Myocyte (in vitro differentiated cells): ENCODE results near the gene CEBPE. TPM values are rescaled to one million over a fixed set of nuclear protein-coding genes. Genes with fewer than 3 reads are reported as not detected.
"Not testable (repeated sequence)": the region's sequence is repeated elsewhere in the genome, so short reads cannot be mapped to it uniquely, and the experiment has no call there.

Source experiments
- DNase-seq: peaks from one replicate; pipeline ENCODE4 v3.0.0-alpha.2; 2012; ENCODE audit warnings: low read depth
- total RNA-seq: library from RNA; depleted of rRNA; stranded (reverse); fragments of >200 nt; gene quantifications from 2 replicates; pipeline ENCODE4 v1.2.3, GENCODE V29; 2014

Gene CEBPE
- total RNA-seq, 1 donor from 2014 or later = not detected

DNA sequence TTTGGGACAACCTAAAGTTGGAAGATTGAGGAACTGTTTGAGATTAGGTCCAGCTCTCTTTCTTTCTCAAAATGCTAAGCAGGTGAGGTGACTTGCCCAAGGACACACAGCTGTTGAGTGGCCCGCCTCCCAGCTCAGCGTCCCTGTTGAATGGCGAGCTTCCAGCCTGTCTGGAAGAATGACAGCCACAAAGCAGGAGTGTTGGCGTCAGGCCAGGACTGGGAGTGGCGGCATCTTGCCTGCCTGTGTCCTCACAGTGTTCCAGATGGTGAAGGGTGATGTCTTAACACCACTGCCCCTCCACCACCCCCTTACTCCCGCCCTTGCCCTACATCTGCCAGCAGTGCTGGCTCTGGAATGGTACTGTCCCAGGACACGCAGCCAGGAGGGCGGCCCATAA is 4.4 kb upstream of the CEBPE start:
- peak; percentile 61 for DNase-seq

DNA sequence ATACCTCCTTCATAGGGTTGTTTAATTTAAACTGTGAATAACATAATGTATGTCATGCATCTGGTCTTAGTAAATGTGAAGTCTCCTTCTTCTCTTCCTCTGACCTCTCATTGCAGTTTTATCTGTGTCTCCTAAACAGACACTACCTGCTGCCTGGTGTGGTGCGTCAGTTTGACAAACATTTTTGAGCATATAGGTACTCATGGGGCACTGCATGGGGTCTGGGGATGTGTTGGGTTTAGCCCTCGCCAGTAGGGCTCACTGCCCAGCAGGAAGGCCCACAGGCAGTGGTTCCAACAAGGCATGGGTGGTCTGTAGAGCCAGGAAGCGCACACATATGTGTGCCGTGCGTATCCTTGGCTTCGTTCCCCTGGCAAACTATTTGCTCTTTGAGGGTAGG is 3.0 kb upstream of the CEBPE start:
- DNase-seq = no peak

DNA sequence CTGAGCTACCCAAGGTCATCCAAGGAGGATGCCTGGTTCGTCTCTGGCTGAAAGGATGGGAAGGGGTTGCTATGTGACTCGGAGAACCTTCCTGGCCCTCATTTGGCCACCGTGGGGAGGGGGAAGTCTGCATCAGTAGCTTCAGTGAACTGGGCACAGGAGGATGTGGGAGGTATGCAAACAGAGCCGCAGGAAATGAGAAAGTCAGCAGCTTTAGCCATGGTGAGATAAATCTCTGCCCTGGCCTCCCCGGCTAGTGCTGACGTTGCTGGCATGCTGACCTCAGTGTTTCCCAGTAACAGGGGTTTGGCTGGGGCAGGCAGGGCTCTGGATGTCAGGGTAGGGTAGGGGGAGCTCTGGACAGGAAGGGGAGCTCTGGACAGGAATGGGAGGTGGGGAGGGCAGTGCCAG is 2.3 kb upstream of the CEBPE start:
- no peak for DNase-seq

DNA sequence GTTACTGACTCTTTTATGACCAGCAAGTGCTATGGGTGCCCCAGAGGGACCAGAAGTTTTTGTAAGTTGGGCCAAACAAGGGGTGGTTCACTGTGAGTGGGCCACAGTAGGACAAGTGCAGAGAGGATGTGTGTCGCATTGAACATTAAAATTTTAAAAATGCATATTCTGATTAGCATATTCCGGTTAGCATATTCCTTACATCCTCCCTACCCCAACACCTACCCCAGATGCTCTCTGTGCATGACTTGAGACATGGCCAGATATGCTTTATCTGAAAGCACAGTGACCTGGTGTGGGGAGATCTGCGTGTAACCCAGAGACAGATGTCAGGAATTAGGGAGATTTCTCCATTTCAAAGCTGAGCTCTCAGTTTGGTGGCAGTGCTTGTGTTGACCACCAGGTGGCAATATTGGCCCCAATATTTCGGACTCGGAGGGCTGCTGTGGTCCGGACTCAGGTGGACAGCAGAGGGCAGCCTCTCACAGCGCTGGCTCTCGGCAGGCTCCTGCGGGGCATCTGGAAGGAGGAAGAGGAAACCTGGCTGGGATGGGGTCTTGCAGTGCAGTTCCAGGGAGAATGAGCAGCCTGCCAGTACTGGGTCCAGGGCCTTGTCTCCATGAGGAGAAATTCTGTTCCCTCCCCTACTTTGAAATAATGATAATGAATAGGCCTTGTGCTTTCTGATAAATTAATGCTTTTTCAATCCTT is 1.6 kb upstream of the CEBPE start:
- DNase-seq = peak; percentile 87

DNA sequence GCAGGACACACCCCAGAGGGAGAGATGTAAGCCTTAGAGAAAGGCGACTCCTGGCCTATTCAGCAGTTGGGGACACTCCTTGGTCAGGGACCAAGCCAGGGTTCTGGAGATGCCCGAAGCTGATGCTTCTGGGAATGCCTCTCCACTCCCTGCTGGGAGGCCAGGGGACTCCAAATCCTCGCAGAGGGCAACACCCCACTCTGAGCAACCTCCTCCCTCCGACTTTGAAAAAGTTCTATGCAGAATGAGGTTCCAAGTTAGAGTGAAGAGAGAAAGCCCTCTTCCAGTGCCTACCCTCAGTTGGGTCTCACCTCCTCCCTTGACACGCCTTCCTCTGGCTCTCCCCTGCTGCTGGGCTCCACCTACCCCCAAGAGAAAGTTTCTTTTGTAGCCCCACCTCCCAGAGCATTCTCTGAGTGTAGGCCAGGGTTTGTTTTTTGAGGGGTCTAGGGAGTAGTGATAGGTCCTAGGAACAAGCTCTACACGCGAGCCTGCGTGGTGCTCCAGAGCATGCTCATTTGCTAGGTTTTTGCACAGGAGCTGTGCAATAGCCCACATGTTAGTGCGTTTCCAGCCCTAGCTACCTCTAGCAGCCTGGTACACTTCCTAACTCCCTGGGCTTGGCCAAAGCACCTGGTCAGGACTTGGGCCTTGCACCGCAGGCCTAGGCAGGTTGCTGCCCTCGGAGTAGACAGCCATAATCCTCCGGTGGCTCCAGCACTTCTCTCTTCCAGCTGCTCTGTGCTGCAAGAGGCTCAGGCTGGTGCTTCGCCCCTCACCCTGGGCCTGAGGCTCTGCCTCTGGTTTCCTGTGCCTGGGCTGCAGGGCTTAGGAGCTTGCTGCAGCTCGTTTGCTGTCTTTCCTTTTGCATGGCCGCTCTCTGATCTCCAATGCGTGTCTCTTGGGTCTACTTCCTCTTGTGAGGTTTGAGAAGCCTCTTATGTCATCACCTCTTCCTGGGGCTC is 590 bp upstream of the CEBPE start:
- no peak for DNase-seq

DNA sequence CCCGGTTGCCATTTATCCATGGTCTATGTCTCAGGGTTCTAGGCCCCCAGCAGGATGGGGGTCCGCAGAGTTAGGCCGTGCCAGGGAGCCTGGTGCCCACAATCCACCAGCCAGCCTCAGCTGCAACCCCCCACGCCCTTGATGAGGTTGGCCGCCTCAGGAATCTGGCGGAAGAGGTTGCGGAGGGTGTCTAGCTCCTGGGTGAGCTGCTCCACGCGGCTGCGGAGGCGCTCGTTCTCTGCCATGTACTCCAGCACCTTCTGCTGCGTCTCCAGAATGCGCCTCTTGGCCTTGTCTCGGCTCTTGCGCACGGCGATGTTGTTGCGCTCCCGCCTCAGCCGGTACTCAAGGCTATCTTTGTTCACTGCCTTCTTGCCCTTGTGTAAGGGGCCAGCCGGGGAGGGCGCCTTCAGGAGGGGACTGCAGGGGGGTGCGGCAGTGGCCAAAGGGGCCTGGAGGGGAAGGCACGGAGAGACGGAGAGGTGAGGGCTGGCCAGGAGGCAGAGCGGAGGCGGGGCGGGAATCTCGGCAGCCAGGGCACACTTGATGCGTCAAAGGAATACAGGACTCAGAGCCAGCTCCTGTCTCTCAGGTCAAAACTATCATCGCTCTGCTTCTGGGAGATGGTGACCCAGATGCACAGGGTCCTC is 1.6 kb downstream of the CEBPE start:
- no peak for DNase-seq

DNA sequence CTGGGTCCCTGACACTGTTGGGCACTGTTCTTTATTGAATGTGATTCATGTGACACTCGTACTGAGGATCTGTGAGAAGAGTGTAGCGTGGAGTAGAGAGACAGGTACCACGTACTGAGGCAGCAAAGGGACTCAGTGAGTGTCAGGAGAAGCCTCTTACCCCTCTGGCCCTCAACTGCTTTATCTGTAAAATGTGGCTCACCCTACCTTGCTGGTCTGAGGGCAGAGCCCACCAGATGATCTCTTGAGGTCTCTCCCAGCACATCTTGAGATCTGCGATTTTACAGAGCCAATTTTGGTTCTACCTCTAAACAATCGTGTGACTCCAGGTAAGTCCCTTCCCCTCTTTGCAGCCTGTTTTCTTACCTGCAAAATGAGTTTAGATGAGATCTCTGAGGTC is 3.1 kb downstream of the CEBPE start:
- no peak for DNase-seq

DNA sequence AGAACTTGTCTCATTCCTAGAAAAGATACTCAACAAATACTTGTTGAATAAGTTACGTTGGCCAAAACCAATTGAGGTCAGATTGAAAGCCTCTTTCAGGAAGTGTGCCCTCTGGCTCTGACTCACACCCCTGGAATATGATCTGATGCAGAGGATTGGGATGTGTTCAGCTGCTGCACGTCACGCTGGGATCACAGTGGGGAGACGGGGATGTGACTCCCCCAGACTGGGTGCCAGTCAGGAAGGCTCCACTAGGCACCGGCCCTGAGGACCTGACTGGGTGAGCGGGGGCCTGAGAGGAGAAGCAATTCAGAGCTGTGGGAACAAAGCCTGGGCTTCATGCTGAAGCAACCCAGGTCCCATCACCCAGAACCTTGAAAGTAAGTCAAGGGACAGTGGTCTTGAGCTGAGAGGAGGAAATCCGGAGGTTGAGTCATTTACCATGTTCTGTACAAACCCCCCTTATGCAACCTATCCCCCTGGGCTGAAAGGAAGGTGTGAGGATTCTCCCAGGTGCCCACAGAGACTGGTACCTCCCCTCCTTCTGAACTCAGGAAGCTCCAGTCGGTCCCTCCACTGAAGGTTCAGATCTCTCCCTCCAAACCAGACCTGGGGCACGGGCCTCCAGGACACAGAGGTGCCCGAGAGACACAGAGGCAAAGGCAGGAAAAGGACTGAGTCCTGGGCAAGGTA is 3.9 kb downstream of the CEBPE start:
- peak; percentile 94 for DNase-seq

DNA sequence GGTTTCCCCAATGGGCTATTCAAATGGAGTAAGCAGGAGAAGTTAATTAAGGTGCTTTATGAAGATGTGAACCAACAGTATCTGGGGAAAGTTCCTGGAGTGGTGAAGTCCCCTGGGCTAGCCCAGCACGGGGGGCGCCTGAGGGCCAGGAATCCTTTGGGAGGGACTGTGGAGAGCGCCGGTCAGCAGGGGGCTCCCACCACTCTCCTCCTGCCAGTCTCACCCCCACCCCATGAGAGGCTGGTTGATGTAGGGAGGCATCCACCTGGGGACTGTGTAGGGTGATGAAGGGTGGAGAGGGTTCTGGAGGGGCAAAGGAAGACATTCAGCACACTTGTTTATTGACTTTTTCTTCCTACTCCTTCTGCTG is 4.4 kb downstream of the CEBPE start:
- no peak for DNase-seq

DNA sequence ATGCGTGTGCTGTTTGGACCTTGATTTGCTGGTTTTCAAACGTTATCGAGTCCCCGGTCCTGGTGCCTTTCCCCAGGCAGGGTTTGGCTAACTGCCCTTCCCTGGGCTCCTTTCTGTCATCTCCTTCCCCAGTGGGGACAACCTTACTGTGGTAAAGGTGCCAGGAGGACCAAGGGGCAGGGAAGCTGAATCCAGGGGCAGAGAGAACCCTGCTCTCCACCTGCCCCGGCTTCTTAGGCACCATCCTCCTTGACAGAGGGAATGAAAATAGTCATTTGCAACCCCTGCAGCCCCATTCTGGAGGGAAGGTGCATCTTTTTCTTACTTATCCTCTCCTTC is 5.0 kb downstream of the CEBPE start:
- no peak for DNase-seq

DNA sequence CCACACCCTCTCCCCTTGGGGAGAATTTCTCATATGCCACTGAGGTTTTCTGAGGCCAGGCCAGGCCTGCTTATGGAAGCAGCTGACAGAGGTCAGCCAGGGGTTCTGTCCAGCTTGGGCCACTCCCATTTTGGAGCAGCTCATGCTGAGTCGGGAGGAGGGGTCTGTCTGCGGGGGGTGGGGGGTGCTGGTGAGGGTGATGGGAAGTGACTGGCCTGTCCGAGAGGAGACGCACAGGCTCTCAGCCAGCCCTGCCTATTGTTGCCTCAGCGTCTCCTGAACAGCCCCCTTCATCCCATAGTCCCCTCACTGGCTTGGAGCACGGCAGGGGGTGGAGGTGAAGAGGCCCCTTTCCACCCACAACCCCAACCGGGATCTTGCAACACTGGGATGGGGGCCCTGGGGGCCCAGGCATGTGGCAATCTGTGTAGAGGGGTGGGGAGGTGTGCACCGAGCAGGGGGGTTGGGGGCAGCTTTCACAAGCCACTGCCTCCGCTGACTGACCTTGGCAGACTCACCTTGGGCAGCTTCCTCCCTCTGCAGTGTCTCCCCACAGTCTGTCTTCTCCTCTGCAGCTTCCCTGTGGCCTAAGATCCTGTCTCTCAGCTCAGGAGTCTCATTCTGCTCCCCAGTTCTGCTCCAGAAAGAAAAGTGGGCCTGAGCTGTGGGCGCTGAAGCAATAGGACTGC is 5.5 kb downstream of the CEBPE start:
- peak; percentile 60 for DNase-seq

DNA sequence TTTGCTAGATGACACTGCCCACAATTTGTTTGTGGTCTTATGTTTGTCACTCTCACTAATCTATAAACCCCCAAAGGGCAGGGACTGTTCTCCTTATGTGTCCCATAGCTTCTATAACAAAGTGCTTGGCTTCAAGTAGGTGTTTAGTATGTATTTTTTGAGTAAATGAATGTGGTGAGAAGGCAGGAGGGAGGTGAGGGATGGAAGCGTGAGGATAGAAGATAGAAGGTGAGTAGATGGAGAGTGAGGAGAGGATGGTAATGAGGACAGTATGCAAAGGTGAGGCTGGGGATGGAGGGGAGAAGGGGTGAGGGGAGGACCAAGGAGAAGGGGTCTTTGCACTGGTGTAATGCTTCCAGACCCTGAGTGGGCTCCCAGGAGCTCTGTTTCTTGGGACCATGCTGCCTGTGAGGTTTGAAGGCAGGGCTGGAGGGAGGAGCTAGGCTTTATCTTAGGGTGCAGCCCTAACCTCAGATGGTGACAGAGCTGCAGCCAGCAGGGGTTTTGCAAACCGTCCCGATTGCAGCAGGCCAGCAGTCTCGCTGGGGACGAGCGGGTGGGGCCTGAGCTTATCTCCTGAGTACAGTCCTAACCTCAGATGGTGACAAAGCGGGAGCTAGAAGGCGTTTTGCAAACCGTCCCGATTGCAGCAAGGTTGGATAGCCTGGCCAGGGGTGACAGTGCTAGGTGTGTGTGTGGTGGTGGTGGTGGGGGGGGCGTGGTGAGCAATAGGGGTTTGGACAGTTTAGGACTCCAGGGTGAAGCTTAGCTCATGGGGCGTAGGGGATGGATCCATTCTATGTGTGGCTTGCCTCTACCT is 6.5 kb downstream of the CEBPE start:
- no peak for DNase-seq

DNA sequence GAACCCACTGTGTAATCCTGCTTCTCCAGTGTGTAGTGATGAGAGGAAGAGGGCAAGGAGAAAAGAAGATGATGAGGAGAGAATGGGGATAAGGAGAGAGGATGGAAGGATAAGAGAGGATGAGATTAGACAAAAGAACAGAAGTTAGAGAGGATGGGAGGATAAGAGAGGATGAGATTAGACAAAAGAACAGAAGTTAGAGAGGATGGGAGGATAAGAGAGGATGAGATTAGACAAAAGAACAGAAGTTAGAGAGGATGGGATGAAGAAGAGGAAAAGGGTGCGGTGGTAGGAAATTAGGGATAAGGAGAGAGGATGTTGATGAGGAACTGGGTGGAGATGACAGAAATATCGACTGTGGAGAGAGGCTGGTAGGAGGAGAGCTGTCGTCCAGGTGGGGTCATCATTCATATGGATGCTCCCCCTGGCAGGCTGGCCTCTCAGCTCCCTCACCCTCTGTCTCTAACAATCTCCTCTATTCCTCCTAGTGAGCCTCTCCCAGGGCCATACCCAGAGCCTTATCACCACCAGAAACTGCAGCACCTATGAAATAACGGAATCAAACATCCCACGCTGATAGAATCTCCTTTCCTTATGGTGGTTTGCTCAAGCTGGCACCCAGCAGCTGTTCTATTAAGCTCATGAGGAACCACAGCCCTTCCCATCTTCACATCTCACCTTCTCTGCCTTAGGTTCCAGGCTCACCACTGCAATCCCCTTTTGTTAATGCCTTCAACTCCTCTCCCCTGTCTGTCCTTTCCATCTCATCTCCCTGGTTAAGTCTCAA is 8.3 kb downstream of the CEBPE start:
- DNase-seq = no peak

DNA sequence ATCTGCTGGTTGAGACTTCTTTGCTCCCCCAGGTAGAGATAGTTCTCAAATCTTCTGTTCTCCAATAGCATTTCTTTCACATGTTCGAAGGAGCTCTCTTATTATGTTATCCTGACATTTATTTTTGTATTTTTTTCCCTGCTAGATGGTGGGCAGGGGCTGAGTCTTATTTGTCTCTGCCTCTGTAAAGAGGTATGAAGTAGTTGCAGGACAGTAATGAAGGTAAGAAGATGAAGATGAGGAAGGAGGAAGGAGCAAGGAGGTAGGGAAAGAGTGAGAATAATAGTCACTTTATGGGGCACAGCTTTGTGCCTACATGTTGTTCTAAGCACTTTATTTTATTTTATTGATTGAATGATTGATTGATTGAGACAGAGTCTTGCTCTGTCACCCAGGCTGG is 9.3 kb downstream of the CEBPE start:
- no peak for DNase-seq

DNA sequence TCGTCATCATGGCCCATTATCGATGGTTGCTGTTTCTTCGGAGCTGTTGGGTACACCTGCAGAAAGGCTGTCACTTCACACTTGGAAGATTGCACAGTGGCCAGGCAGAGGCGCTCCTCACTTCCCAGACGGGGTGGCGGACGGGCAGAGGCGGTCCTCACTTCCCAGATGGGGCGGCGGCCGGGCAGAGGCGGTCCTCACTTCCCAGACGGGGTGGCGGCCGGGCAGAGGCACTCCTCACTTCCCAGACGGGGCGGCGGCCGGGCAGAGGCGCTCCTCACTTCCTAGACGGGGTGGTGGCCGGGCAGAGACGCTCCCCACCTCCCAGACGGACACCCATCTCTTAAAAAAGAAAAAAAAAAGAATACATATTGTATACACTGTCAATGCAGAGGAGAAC is 10.9 kb downstream of the CEBPE start:
- not testable (repeated sequence) for DNase-seq

DNA sequence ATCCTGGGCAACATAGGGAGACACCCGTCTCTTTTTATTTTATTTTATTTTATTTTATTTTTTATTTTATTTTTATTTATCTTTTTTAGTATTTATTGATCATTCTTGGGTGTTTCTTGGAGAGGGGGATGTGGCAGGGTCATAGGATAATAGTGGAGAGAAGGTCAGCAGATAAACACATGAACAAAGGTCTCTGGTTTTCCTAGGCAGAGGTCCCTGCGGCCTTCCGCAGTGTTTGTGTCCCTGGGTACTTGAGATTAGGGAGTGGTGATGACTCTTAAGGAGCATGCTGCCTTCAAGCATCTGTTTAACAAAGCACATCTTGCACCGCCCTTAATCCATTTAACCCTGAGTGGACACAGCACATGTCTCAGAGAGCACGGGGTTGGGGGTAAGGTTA is 11.4 kb downstream of the CEBPE start:
- not testable (repeated sequence) for DNase-seq

DNA sequence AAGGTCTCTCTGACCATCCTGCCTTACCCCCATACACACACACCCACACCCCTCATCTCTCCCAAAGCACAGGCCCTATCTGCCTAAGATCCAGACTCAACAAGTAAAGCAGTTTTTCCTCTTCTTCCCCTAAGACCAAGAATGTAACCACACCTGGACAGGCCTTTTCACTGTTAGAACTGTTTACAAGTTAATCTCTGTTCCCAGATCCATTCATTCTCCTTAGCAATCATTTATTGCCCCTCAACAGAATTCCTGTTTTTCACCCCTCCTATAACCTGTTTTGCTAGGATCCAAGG is 12.4 kb downstream of the CEBPE start:
- DNase-seq = no peak

DNA sequence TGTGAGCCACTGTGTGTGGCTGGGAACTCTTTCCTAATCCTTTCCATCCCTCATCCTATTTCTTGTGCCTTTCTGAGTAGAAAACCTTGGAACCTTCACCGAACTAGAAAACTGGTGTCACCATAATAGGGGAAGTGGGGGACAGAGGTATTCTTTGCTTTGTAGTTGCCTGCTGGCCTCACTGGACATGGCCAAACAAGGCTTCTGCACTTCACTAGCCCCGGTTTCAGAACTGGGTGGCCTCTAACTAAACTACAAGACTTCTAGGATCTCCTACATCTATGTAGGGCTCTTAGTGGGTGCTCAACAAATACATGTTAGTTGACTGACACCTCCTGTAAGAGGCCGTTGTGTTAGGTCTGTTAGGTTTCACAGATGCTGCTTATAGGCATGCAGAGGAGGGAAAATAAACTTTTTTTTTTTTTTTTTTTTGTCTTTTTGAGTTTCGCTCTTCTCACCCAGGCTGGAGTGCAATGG is 13.7 kb downstream of the CEBPE start:
- no peak for DNase-seq

DNA sequence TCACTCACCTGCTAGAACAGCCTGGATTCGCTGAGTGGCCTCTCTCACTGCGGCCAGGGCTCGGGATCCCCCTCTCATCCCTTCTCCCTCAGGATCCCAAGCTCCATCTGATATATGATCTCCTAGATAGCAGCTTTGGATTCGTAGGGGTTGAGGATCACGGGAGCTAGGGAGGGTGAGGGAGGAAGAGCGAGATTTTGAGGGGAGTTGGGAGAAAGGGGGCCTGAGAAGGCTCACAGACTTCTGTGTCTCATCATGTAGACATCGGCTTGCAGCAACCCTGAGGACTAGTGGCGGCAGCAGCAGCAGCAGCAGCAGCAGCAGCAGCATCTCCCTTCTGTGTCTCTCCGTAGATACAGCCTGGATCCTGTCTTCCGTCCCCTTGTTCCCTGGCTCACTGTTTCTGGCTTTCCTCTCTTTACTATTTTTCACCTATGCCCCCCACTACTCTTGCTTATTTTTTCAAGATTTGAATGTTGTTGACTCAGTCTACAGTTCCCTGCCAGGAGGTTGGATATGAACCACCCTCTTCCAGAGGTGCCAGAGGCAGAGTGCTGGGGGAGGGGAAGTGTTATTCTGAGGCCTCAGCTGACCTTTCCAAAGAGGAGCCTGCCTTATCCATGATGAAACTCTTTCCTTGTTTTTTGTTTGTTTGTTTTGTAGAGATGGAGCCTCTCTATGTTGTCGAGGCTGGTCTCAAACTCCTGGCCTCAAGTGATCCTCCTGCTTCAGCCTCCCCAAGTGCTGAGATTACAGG is 14.3 kb downstream of the CEBPE start, which contains the start of gene CIROP:
Gene CIROP, minus strand, starts transcription at position 399 of the 757 bp plus-strand sequence. Its CDS starts 69 bp downstream, at position 330.
- no peak for DNase-seq
